GM12875 (cell line): Measurements from ENCODE around the gene SERINC1.

Experiments used
- H3K4me3 ChIP-seq: one replicate; pipeline ENCODE4 v1.5.1; 2011; ENCODE audit warnings: low read depth, low read length, control low read depth
- CTCF ChIP-seq: IDR thresholded peaks from 2 replicates; pipeline ENCODE4 v1.5.1; 2011; ENCODE audit warnings: low read depth, mild to moderate bottlenecking, control low read depth, inconsistent platforms, low read length, moderate library complexity, borderline replicate concordance; ENCODE audit not compliant: insufficient read depth

Gene SERINC1

GRCh38 chr6:122416825-122417224 is 54.8 kb downstream of the SERINC1 start:
- no peak for TF ChIP-seq CTCF
- no peak overlapping the region for H3K4me3 ChIP-seq

GRCh38 chr6:122412001-122412400 is 59.6 kb downstream of the SERINC1 start:
- no peak overlapping the region for H3K4me3 ChIP-seq
- TF ChIP-seq CTCF: no peak

- H3K4me3 ChIP-seq: no peak overlapping the region
- TF ChIP-seq CTCF: no peak
Observed at GRCh38 chr6:122408702-122409458, 62.7 kb downstream of the SERINC1 start.

GRCh38 chr6:122408240-122408639 is 63.4 kb downstream of the SERINC1 start:
- no peak for TF ChIP-seq CTCF

GRCh38 chr6:122407712-122408111 is 63.9 kb downstream of the SERINC1 start:
- TF ChIP-seq CTCF: no peak
- no peak overlapping the region for H3K4me3 ChIP-seq

More at GRCh38 chr6:122408240-122408639, 63.4 kb downstream of the SERINC1 start:
- H3K4me3 ChIP-seq: no peak overlapping the region

GRCh38 chr6:122406187-122406586 is 65.4 kb downstream of the SERINC1 start:
- TF ChIP-seq CTCF: no peak
- no peak overlapping the region for H3K4me3 ChIP-seq

- H3K4me3 ChIP-seq: no peak overlapping the region
- no peak for TF ChIP-seq CTCF
Observed at GRCh38 chr6:122405417-122405816, 66.2 kb downstream of the SERINC1 start.
